ENCODE data around the gene MRAS.
"Not testable (repeated sequence)": the region's sequence is repeated elsewhere in the genome, so short reads cannot be mapped to it uniquely, and the experiment has no call there.

MRAS gene

DNA sequence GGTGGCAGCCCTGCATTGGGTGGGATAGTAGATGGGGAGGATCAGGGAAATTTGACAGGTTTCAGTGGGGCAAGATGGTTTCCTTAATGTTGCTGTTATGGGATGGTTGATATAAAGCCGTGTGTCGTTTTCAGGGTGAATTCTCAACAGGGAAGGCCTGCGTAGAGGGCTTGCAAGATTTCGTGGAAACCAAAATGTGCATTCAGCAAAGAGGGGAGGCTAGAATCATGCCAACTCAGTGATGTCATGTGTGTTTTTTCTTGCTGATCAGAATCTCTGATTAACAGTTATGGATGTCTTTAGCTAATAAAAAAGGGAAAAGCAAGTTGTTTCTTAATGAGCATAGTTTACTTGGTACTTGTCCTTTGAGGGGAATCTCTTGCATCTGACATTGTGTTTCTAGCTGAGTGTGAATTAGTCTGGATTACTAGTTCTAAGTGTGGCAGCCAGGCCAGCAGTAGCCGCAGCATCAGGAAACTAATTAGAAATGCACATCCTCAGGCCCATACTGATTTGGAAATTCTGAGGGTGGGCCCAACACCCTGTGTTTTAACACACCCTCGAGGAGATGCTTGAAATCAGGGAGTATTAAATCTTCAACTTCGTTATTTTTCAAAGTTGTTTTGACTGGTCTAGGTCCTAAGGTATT lies 24.8 kb downstream of the MRAS start:
- DNase-seq (ENCODE audit: low read depth): no peak
- TF ChIP-seq POLR2A (IDR thresholded peaks at IDR 0.05; ENCODE audit: extremely low read depth, insufficient read length) (no peak), MYC (IDR thresholded peaks at IDR 0.05; ENCODE audit: low read depth, low read length) (no peak)
- TF ChIP-seq, protein P1, sequence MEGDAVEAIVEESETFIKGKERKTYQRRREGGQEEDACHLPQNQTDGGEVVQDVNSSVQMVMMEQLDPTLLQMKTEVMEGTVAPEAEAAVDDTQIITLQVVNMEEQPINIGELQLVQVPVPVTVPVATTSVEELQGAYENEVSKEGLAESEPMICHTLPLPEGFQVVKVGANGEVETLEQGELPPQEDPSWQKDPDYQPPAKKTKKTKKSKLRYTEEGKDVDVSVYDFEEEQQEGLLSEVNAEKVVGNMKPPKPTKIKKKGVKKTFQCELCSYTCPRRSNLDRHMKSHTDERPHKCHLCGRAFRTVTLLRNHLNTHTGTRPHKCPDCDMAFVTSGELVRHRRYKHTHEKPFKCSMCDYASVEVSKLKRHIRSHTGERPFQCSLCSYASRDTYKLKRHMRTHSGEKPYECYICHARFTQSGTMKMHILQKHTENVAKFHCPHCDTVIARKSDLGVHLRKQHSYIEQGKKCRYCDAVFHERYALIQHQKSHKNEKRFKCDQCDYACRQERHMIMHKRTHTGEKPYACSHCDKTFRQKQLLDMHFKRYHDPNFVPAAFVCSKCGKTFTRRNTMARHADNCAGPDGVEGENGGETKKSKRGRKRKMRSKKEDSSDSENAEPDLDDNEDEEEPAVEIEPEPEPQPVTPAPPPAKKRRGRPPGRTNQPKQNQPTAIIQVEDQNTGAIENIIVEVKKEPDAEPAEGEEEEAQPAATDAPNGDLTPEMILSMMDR (IDR thresholded peaks at IDR 0.05; ENCODE audit: low read depth, low read length): no peak
- TF ChIP-seq, protein P2, sequence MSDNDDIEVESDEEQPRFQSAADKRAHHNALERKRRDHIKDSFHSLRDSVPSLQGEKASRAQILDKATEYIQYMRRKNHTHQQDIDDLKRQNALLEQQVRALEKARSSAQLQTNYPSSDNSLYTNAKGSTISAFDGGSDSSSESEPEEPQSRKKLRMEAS (IDR thresholded peaks at IDR 0.05; ENCODE audit: low read depth, low read length): no peak
- no peak overlapping the region for H3K4me3 ChIP-seq (ENCODE audit: low read depth, low read length)

DNA sequence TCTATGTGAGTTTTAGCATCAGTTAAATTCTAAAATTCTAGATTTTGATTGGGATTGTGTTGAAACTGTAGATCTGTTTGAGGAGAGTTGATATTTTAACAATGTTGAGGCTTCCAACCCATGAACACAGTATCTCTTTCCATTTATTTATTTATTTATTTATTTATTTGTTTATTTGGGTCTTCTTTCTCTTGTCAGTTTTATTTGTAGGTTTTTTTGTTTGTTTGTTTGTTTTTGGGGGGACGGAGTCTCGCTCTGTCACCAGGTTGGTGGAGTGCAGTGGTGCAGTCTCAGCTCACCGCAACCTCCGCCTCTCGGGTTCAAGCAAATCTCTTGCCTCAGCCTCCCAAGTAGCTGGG lies 25.3 kb downstream of the MRAS start:
- TF ChIP-seq POLR2A (IDR thresholded peaks at IDR 0.05; ENCODE audit: extremely low read depth, insufficient read length) (no peak), MYC (IDR thresholded peaks at IDR 0.05; ENCODE audit: low read depth, low read length) (no peak)
- TF ChIP-seq, protein P1 (IDR thresholded peaks at IDR 0.05; ENCODE audit: low read depth, low read length): no peak
- TF ChIP-seq, protein P2 (IDR thresholded peaks at IDR 0.05; ENCODE audit: low read depth, low read length): no peak
- no peak overlapping the region for H3K4me3 ChIP-seq (ENCODE audit: low read depth, low read length)
- DNase-seq (ENCODE audit: low read depth): no peak

DNA sequence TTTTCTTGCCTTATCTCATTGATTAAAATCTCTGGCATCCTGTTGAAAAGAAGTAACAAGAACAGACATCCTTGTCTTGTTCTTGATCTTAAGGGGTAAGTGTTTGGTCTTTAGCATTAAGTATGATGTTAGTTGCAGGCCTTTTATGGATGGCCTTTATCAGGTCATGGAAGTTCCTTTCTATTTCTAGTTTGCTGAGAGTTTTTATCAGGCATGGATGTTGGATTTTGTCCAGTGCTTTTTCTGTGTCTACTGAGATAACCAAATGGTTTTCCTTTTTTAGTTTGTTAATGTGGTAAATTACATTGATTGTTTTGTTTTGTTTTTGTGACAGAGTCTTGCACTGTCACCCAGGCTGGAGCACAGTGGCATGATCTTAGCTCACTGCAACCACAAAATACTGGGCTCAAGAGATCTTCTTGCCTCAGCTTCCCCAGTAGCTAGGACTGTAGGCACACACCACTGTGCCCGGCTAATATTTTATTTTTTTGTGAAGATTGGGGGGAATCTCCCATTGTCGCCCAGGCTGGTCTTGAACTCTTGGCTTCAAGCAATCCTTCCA lies 26.3 kb downstream of the MRAS start:
- DNase-seq (ENCODE audit: low read depth): no peak

DNA sequence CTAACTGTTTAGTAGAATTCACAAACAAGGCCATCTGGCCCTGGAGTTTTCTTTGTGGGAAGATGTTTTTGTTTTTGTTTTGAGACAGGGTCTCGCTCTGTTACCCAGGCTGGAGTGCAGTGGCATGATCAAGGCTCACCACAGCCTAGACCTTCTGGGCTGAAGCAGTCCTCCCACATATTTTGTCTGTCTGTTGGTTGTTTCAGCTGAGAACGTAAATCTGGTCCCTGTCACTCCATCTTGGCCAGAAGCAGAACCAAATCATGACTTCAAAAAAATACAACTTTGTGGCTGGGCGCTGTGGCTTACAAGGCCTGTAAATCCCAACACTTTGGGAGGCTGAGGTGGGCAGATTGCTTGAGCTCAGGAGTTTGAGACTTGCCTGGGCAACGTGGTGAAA lies 27.1 kb downstream of the MRAS start:
- H3K4me3 ChIP-seq (ENCODE audit: low read depth, low read length): no peak overlapping the region
- TF ChIP-seq, protein P1 (IDR thresholded peaks at IDR 0.05; ENCODE audit: low read depth, low read length): no peak
- TF ChIP-seq, protein P2 (IDR thresholded peaks at IDR 0.05; ENCODE audit: low read depth, low read length): no peak
- TF ChIP-seq POLR2A (IDR thresholded peaks at IDR 0.05; ENCODE audit: extremely low read depth, insufficient read length) (no peak), MYC (IDR thresholded peaks at IDR 0.05; ENCODE audit: low read depth, low read length) (no peak)
- DNase-seq (ENCODE audit: low read depth): no peak

More for the DNA sequence above, 26.3 kb downstream of the MRAS start:
- H3K4me3 ChIP-seq (ENCODE audit: low read depth, low read length): no peak overlapping the region
- TF ChIP-seq, protein P2 (IDR thresholded peaks at IDR 0.05; ENCODE audit: low read depth, low read length): no peak
- TF ChIP-seq, protein P1 (IDR thresholded peaks at IDR 0.05; ENCODE audit: low read depth, low read length): no peak
- TF ChIP-seq MYC (IDR thresholded peaks at IDR 0.05; ENCODE audit: low read depth, low read length): no peak
- TF ChIP-seq POLR2A (IDR thresholded peaks at IDR 0.05; ENCODE audit: extremely low read depth, insufficient read length): no peak

DNA sequence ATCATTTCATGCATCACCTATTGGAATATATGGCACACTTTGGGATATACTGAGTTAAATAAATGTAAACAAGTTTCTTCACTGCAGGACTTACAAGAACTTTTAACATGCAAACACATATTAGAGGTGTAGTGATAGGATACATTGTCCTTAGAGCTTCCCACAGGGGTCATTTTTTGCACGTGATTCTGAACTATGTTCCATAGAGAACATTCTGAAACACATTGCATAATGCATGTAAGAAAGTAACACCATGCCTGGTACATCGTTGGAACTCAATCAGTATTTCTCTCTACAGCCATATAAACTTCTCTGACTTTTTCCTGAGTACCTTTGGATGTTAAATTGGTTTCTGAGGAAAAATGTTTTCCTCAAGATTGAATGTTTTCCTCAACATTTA lies 28.3 kb downstream of the MRAS start:
- no peak for TF ChIP-seq POLR2A (IDR thresholded peaks at IDR 0.05; ENCODE audit: extremely low read depth, insufficient read length)
- TF ChIP-seq MYC (IDR thresholded peaks at IDR 0.05; ENCODE audit: low read depth, low read length): no peak
- TF ChIP-seq, protein P1 (IDR thresholded peaks at IDR 0.05; ENCODE audit: low read depth, low read length): no peak
- TF ChIP-seq, protein P2 (IDR thresholded peaks at IDR 0.05; ENCODE audit: low read depth, low read length): no peak
- no peak for DNase-seq (ENCODE audit: low read depth)
- H3K4me3 ChIP-seq (ENCODE audit: low read depth, low read length): no peak overlapping the region

DNA sequence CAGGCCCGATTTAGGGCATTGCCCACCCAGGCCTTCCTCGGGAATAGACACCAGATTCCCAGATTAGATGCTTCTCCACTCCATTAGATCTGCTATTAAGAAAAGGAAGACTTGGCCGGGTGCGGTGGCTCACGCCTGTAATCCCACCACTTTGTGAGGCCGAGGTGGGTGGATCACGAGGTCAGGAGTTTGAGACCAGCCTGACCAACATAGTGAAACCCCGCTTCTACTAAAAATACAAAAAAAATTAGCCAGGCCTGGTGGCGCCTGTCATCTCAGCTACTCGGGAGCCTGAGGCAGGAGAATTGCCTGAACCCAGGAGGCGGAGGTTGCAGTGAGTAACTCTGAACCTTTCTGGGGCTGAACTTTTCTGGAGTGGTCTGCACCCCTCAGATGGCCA lies 28.8 kb downstream of the MRAS start:
- DNase-seq (ENCODE audit: low read depth); H3K4me3 ChIP-seq (ENCODE audit: low read depth, low read length): not testable (repeated sequence)

All from NB4 (cell line).